Panc1 (cell line): ENCODE results near the gene FARSA. TPM values are rescaled to one million over a fixed set of nuclear protein-coding genes. Genes with fewer than 3 reads are reported as not detected.
A peak's percentile ranks its signal among the peaks of the same experiment; 100 is the strongest.

Experiments used
- ATAC-seq: fragments of 200-7000 bp; cut with Tn5 transposase; 2 replicates; pipeline ENCODE4 v1.9.1; 2020; ENCODE audit warnings: mild to moderate bottlenecking, moderate library complexity
- Bru-seq: library from RNA; stranded (reverse); fragments of 400-500 nt; gene quantifications from one replicate; lab custom pipeline; 2021; lab: Mats Ljungman, UMichigan
- BruChase-seq, 2 experiments: library from RNA; stranded (reverse); fragments of 400-500 nt; gene quantifications; one replicate each; lab custom pipeline; 2021; lab: Mats Ljungman, UMichigan
- BruUV-seq: library from RNA; stranded (reverse); fragments of 400-500 nt; replicated peaks from 2 replicates; lab custom pipeline; 2021; lab: Mats Ljungman, UMichigan
- CTCF ChIA-PET: fragments of 300-600 bp; sonication (Branson Sonifier 250); formaldehyde crosslinking; loops from one replicate; lab custom pipeline; 2022; ENCODE audit warnings: antibody characterized with exemption; lab: Charles Lee
- POLR2A ChIA-PET: fragments of 300-600 bp; sonication (Branson Sonifier 250); formaldehyde crosslinking; loops from one replicate; lab custom pipeline; 2022; ENCODE audit warnings: antibody characterized with exemption; lab: Charles Lee
- DNase-seq: peaks from one replicate; pipeline ENCODE4 v3.0.0-alpha.2; 2010; ENCODE audit warnings: low read depth, low spot score
- H3K27ac ChIP-seq: 2 replicates; pipeline ENCODE4 v1.5.1; 2011; ENCODE audit warnings: mild to moderate bottlenecking, low read length, inconsistent platforms
- H3K27me3 ChIP-seq: fragments of 200-500 bp; sonication (Bioruptor generic); 2 replicates; pipeline ENCODE4 v1.6.0; 2014; ENCODE audit warnings: low read length, inconsistent platforms; ENCODE audit not compliant: control insufficient read depth, insufficient read depth
- H3K36me3 ChIP-seq: fragments of 200-500 bp; sonication (Bioruptor generic); 2 replicates; pipeline ENCODE4 v1.5.1; 2014; ENCODE audit warnings: inconsistent platforms, mild to moderate bottlenecking, low read length, moderate library complexity; ENCODE audit not compliant: control insufficient read depth, insufficient read depth
- H3K4me1 ChIP-seq: 2 replicates; pipeline ENCODE4 v1.5.1; 2011; ENCODE audit warnings: inconsistent platforms, mild to moderate bottlenecking, low read length, moderate library complexity; ENCODE audit not compliant: control insufficient read depth, insufficient read depth
- H3K4me3 ChIP-seq, 2 experiments: 2 replicates each; pipeline ENCODE4 v1.5.1; 2011 to 2012; ENCODE audit warnings: low read depth in 2 of 2, low read length in 2 of 2, mild to moderate bottlenecking in 2 of 2, inconsistent platforms in 1 of 2, moderate library complexity in 1 of 2
- H3K9me3 ChIP-seq: fragments of 200-500 bp; sonication (Bioruptor generic); 2 replicates; pipeline ENCODE4 v1.5.1; 2014; ENCODE audit warnings: low read depth, mild to moderate bottlenecking, inconsistent platforms, low read length, moderate library complexity; ENCODE audit not compliant: control insufficient read depth, insufficient read depth
- POLR2AphosphoS5 ChIP-seq: IDR thresholded peaks from 2 replicates; pipeline ENCODE4 v1.6.1; 2012; ENCODE audit warnings: mild to moderate bottlenecking, low read depth, low read length, moderate library complexity
- SIN3A ChIP-seq: IDR thresholded peaks from 2 replicates; pipeline ENCODE4 v1.6.1; 2012; ENCODE audit warnings: low read depth, mild to moderate bottlenecking, low read length, moderate library complexity, borderline replicate concordance; ENCODE audit not compliant: insufficient read depth
- TCF7L2 ChIP-seq: IDR thresholded peaks from 2 replicates; pipeline ENCODE4 v1.6.1; 2011; ENCODE audit warnings: mild to moderate bottlenecking, low read depth, low read length, inconsistent platforms
- in situ Hi-C: cut with HindIII; loops from 2 replicates; pipeline ENCODE4 v1.10.0; 2016; ENCODE audit warnings: low sequenced_read_pairs, low pct_unique_long_range_greater_than_20kb
- intact Hi-C: fragments of 100-400 bp; cut with micrococcal nuclease; formaldehyde crosslinking; loops from one replicate; pipeline ENCODE4 v1.10.0; 2022; ENCODE audit not compliant: unreplicated experiment
- long read RNA-seq: library from polyadenylated mRNA; unstranded; transcript quantifications from one replicate; pipeline ENCODE4 v2.0.0, GENCODE V29; 2021; ENCODE audit not compliant: unreplicated experiment
- polyA plus RNA-seq: library from polyadenylated mRNA; unstranded; fragments of >200 nt; gene quantifications from one replicate; pipeline ENCODE4 v1.2.1, GENCODE V29; 2012; ENCODE audit warnings: missing spikeins; ENCODE audit not compliant: insufficient read length
- total RNA-seq: library from RNA; stranded (reverse); gene quantifications from one replicate; pipeline ENCODE4 v1.2.1, GENCODE V29; 2021; ENCODE audit not compliant: unreplicated experiment
- TF ChIP-seq, protein P1 (sequence below), 2 experiments: IDR thresholded peaks; 2 replicates each; pipeline ENCODE4 v1.6.1; 2011 to 2012; ENCODE audit warnings: low read depth in 2 of 2, control low read depth in 1 of 2, low read length in 1 of 2, mild to moderate bottlenecking in 1 of 2, moderate library complexity in 1 of 2; ENCODE audit not compliant: insufficient read depth in 1 of 2
- TF ChIP-seq, protein P2 (sequence below): fragments of 450-650 bp; IDR thresholded peaks from 2 replicates; pipeline ENCODE4 v1.5.1; 2017; ENCODE audit warnings: mild to moderate bottlenecking

Gene FARSA
- total RNA-seq, result 80.3 TPM
- 73.4 TPM for polyA plus RNA-seq
- Bru-seq, nascent RNA, result percentile 69 among the genes with signal in this experiment
- BruChase-seq, experiment 1, labeled RNA remaining after a 2-hour chase, result percentile 76 among the genes with signal in this experiment
- BruChase-seq, experiment 2, labeled RNA remaining after a 6-hour chase, result percentile 82 among the genes with signal in this experiment
- long read RNA-seq, transcript FARSA-201 (13 exons, 1,814 nt), result major isoform, 76 of 188 reads
- long read RNA-seq, partial matches to known transcripts, result 91 of 188 reads
- long read RNA-seq, other reads (novel, unspliced or antisense), result 20 of 188 reads

GRCh38 chr19:12933287-12934072 lies at the start of gene FARSA:
Gene FARSA, minus strand, starts transcription at chr19:12933711. Its CDS starts 15 bp downstream, at chr19:12933696.
- no peaks in the 10 kb centered on the region for H3K27me3 ChIP-seq
- peaks cover 12% of the 10 kb centered on the region for H3K4me1 ChIP-seq
- BruUV-seq, result TSS peak; percentile 83
- peaks cover 11% of the 10 kb centered on the region for H3K36me3 ChIP-seq
- TF ChIP-seq, protein P1, sequence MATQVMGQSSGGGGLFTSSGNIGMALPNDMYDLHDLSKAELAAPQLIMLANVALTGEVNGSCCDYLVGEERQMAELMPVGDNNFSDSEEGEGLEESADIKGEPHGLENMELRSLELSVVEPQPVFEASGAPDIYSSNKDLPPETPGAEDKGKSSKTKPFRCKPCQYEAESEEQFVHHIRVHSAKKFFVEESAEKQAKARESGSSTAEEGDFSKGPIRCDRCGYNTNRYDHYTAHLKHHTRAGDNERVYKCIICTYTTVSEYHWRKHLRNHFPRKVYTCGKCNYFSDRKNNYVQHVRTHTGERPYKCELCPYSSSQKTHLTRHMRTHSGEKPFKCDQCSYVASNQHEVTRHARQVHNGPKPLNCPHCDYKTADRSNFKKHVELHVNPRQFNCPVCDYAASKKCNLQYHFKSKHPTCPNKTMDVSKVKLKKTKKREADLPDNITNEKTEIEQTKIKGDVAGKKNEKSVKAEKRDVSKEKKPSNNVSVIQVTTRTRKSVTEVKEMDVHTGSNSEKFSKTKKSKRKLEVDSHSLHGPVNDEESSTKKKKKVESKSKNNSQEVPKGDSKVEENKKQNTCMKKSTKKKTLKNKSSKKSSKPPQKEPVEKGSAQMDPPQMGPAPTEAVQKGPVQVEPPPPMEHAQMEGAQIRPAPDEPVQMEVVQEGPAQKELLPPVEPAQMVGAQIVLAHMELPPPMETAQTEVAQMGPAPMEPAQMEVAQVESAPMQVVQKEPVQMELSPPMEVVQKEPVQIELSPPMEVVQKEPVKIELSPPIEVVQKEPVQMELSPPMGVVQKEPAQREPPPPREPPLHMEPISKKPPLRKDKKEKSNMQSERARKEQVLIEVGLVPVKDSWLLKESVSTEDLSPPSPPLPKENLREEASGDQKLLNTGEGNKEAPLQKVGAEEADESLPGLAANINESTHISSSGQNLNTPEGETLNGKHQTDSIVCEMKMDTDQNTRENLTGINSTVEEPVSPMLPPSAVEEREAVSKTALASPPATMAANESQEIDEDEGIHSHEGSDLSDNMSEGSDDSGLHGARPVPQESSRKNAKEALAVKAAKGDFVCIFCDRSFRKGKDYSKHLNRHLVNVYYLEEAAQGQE (IDR thresholded peaks at IDR 0.05; ENCODE audit: insufficient read depth in 1 of 2, low read depth in 2 of 2, low read length in 1 of 2), result peak in 1 of 2 experiments; percentile 27; a peak in 1 of 4 replicates
- TF ChIP-seq SIN3A (peak; percentile 70; the same call in 1 of the 2 replicates), TCF7L2 (no peak), POLR2AphosphoS5 (peak; percentile 94)
- TF ChIP-seq, protein P2, sequence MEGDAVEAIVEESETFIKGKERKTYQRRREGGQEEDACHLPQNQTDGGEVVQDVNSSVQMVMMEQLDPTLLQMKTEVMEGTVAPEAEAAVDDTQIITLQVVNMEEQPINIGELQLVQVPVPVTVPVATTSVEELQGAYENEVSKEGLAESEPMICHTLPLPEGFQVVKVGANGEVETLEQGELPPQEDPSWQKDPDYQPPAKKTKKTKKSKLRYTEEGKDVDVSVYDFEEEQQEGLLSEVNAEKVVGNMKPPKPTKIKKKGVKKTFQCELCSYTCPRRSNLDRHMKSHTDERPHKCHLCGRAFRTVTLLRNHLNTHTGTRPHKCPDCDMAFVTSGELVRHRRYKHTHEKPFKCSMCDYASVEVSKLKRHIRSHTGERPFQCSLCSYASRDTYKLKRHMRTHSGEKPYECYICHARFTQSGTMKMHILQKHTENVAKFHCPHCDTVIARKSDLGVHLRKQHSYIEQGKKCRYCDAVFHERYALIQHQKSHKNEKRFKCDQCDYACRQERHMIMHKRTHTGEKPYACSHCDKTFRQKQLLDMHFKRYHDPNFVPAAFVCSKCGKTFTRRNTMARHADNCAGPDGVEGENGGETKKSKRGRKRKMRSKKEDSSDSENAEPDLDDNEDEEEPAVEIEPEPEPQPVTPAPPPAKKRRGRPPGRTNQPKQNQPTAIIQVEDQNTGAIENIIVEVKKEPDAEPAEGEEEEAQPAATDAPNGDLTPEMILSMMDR, result no peak
- in situ Hi-C loops, result no loop called here
- intact Hi-C loops, result no loop called here
- H3K27ac ChIP-seq, result peak within 1 kb of the TSS; percentile 93
- DNase-seq, result peak; percentile 56
- CTCF ChIA-PET, result interaction anchor here (0.7 kb wide), 1 partner anchor 44 kb away, joined by 5 read pairs; no protein-coding TSS in a partner anchor
- ATAC-seq, result peak; percentile 86
- H3K9me3 ChIP-seq, result no peaks in the 10 kb centered on the region
- POLR2A ChIA-PET, result interaction anchor here (0.6 kb wide), 2 partner anchors 52 to 248 kb away, joined by 3 to 19 read pairs; partner anchors contain the start of gene DNASE2
- peak within 1 kb of the TSS; percentile 91 to 94 for H3K4me3 ChIP-seq

DNA sequence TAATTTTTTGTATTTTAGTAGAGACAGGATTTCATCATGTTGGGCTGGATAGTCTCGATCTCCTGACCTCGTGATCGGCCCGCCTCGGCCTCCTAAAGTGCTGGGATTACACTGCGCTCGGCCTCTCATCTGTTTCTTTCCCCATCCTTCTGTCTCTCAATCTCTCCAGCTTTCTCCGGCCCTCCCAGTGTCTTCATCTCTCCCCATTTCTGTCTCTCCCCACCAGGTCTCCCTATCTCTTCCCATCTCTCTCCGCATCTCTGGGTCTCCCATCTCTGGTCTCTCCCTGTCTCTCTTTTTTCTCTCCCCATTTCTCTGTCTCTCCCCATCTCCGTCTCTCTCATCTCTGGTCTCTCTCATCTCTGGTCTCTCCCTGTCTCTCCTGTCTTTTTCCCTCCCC lies 49.6 kb upstream of the FARSA start:
- H3K27ac ChIP-seq, result peak overlapping the region; percentile 48; the same call in 1 of the 2 replicates
- no peak for DNase-seq
- H3K27me3 ChIP-seq, result no peaks in the 10 kb centered on the region
- intact Hi-C loops (loop anchor here (10.0 kb wide), 1 partner anchor 52 kb away; no protein-coding TSS in a partner anchor), in situ Hi-C loops (no loop called here)
- no TSS peak for BruUV-seq
- H3K36me3 ChIP-seq, result no peaks in the 10 kb centered on the region
- no peaks in the 10 kb centered on the region for H3K9me3 ChIP-seq
- peak overlapping the region; percentile 36 to 51 for H3K4me3 ChIP-seq
- 0 out of 2 replicates have a peak, but pooled peaks have one; percentile 3 for ATAC-seq
- ChIA-PET POLR2A (interaction anchor here (0.7 kb wide), 1 partner anchor 9 kb away, joined by 3 read pairs; no protein-coding TSS in a partner anchor), CTCF (interaction anchor here (0.6 kb wide), 2 partner anchors 90 to 109 kb away, joined by 3 to 9 read pairs; no protein-coding TSS in a partner anchor)
- TF ChIP-seq, protein P2, result no peak
- TF ChIP-seq, protein P1 (IDR thresholded peaks at IDR 0.05; ENCODE audit: insufficient read depth in 1 of 2, low read depth in 2 of 2, low read length in 1 of 2), result no peak
- TF ChIP-seq SIN3A (no peak), POLR2AphosphoS5 (no peak), TCF7L2 (no peak)
- peaks cover 12% of the 10 kb centered on the region for H3K4me1 ChIP-seq
